Adipose tissue (tissue), 3 donors: ENCODE data around the gene IFNG-AS1. TPM values are rescaled to one million over a fixed set of nuclear protein-coding genes. Genes with fewer than 3 reads are reported as not detected.

Experiments
- H3K27ac ChIP-seq: one replicate; pipeline ENCODE4 v1.5.1; 2013; ENCODE audit warnings: low read depth, low read length
- WGBS, 3 donors: extraction: QIAGEN DNeasy Blood & Tissue Kit; methylation state at CpG; one replicate each; pipeline ENCODE4 v1.1.7; 2013; 5-methylcytosine and 5-hydroxymethylcytosine counted together
- polyA plus RNA-seq, 3 donors: library from polyadenylated mRNA; stranded (reverse); fragments of 200-250 nt; gene quantifications; one replicate each; pipeline ENCODE4 v1.2.3, GENCODE V29; 2013
- donor health status: healthy with polysubstance abuse.
- donor health status: Bipolar disorder and iron deficiency.
- donor health status: healthy.

The IFNG-AS1 gene
- polyA plus RNA-seq, 3 donors: not detected

GRCh38 chr12:68028647-68029046 is 39.4 kb downstream of the IFNG-AS1 start:
- H3K27ac ChIP-seq: no peak overlapping the region
- WGBS, 3 donors: 83 to 87% (median 83%) methylated on average over 7 of the region's 7 CpGs

GRCh38 chr12:68030248-68030647 is 41.0 kb downstream of the IFNG-AS1 start:
- H3K27ac ChIP-seq: no peak overlapping the region
- 69 to 77% (median 71%) methylated on average over 1 of the region's 1 CpG for WGBS, 3 donors

- WGBS, 3 donors: 86 to 95% (median 89%) methylated on average over 3 of the region's 3 CpGs
- H3K27ac ChIP-seq: no peak overlapping the region
Measured at GRCh38 chr12:68031174-68031573, 41.9 kb downstream of the IFNG-AS1 start.

GRCh38 chr12:68031881-68032739 is 42.9 kb downstream of the IFNG-AS1 start:
- H3K27ac ChIP-seq: no peak overlapping the region

GRCh38 chr12:68034567-68034966 is 45.3 kb downstream of the IFNG-AS1 start:
- no peak overlapping the region for H3K27ac ChIP-seq
- 72 to 84% (median 80%) methylated on average over 5 of the region's 5 CpGs for WGBS, 3 donors

More at GRCh38 chr12:68031881-68032739, 42.9 kb downstream of the IFNG-AS1 start:
- WGBS, 3 donors: 69 to 74% (median 72%) methylated on average over 9 of the region's 9 CpGs

GRCh38 chr12:68036642-68037041 is 47.4 kb downstream of the IFNG-AS1 start:
- no peak overlapping the region for H3K27ac ChIP-seq
- WGBS, 3 donors: 89 to 97% (median 92%) methylated on average over 7 of the region's 7 CpGs

- no peak overlapping the region for H3K27ac ChIP-seq
Measured at GRCh38 chr12:68037616-68038255, 48.5 kb downstream of the IFNG-AS1 start.

GRCh38 chr12:68038650-68039049 is 49.4 kb downstream of the IFNG-AS1 start:
- WGBS, 3 donors: 59 to 73% (median 62%) methylated on average over 3 of the region's 3 CpGs
- no peak overlapping the region for H3K27ac ChIP-seq

DNA sequence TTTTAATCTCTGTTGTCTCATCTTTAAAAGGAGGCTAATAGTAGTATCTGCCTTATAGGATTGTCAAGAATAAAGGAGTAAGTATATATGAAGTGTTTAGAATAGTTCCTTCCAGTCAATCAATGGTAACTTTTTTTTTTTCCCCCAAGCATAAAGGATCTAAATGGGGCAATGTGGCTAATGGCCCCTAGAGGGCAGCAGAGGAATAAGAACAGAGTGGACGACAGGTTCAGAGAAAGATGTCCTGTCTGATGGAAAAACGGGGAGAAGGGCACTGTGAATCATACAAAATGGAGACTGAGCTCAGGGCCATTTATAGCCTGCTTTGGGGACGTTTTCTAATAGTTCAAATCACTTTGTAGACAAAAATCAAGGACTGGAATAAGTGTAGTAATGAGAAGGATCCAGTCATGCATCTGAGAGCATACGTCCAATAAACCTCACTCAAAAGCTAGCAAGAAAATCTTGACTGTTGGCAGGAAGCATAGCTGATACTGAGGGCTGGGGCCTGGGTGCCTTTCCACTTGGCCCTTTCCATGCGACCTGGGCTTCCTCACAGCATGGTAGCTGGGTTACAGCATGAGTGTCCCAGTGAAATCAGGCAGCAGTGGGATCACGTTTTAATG is 51.3 kb downstream of the IFNG-AS1 start:
- WGBS, 3 donors: 29 to 33% (median 32%) methylated on average over 6 of the region's 6 CpGs
- no peak overlapping the region for H3K27ac ChIP-seq

- no peak overlapping the region for H3K27ac ChIP-seq
- 51 to 70% (median 66%) methylated on average over 6 of the region's 6 CpGs for WGBS, 3 donors
Measured at GRCh38 chr12:68042212-68042699, 53.0 kb downstream of the IFNG-AS1 start.

- 56 to 93% (median 91%) methylated on average over 1 of the region's 1 CpG for WGBS, 3 donors
- no peak overlapping the region for H3K27ac ChIP-seq
Measured at GRCh38 chr12:68043435-68043834, 54.2 kb downstream of the IFNG-AS1 start.

DNA sequence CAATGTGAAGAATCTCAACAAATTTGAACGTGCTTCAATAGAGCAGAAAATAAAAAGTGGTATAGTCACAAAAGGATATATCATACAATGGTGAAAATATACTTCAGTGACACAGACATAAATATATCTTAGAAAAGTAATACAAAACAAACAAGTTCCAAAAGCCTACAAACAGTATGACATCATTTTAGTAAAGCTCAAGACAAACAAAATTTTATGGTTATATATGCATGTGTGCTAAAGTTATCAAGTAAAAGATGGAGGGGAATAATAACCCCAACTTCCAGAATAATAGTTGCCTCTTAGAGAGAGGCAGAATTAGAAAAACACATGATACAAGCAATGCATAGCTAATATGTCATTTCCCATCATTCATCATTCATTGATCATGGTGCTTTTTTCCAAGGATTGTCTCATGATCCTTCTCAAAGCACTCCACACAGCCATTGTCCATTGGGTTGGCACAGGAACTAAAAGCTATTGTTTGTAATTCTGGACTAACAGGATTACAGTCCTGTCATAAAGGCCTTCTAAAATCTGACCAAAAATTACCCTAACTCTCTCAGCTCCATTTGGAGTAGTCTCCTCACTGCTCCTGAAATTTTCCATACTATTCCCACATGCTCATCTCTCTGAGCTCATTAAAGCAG is 59.5 kb downstream of the IFNG-AS1 start:
- 72 to 88% (median 88%) methylated on average over 1 of the region's 1 CpG for WGBS, 3 donors
- H3K27ac ChIP-seq: no peak overlapping the region

GRCh38 chr12:68056300-68056699 is 67.1 kb downstream of the IFNG-AS1 start:
- H3K27ac ChIP-seq: no peak overlapping the region
- WGBS, 3 donors: 83 to 94% (median 89%) methylated on average over 2 of the region's 2 CpGs

- 71 to 82% (median 82%) methylated on average over 6 of the region's 6 CpGs for WGBS, 3 donors
Measured at GRCh38 chr12:68063900-68064590, 74.8 kb downstream of the IFNG-AS1 start.

GRCh38 chr12:68065163-68065562 is 75.9 kb downstream of the IFNG-AS1 start:
- H3K27ac ChIP-seq: no peak overlapping the region
- 89 to 92% (median 90%) methylated on average over 1 of the region's 1 CpG for WGBS, 3 donors

More at GRCh38 chr12:68063900-68064590, 74.8 kb downstream of the IFNG-AS1 start:
- no peak overlapping the region for H3K27ac ChIP-seq

- WGBS, 3 donors: 80 to 90% (median 87%) methylated on average over 1 of the region's 1 CpG
- H3K27ac ChIP-seq: no peak overlapping the region
Measured at GRCh38 chr12:68065687-68066086, 76.4 kb downstream of the IFNG-AS1 start.

- no peak overlapping the region for H3K27ac ChIP-seq
- WGBS, 3 donors: 76 to 87% (median 86%) methylated on average over 6 of the region's 6 CpGs
Measured at GRCh38 chr12:68067762-68068376, 78.6 kb downstream of the IFNG-AS1 start.

DNA sequence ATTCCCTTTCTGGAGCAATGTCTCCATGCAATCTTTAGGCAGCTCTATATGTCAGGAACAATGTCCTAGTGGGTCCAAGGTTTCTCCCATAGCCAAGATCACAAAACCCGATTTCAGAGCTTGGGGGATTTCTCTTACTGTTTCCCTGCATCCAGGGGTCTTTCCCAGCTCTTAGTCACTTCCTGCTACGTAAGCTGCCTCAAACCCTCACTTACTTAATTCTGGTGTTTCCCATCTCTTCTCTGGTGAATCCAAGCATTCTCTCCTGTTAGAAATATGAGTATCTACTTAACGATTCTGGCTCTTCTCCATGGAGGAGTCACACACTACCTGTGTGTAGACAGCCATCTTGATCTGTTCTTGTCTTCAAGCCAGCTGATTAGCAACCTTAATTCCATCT is 80.0 kb downstream of the IFNG-AS1 start:
- H3K27ac ChIP-seq: no peak overlapping the region
- WGBS, 3 donors: 78 to 88% (median 86%) methylated on average over 3 of the region's 3 CpGs
